Kidney glomerular epithelial cell (primary cell): Measurements from ENCODE around the gene ARHGDIG.
"Not testable (repeated sequence)": the region's sequence is repeated elsewhere in the genome, so short reads cannot be mapped to it uniquely, and the experiment has no call there.

ENCODE experiments used
- DNase-seq: peaks from one replicate; lab custom pipeline; 2025; lab: John Stamatoyannopoulos, UW

The ARHGDIG gene

GRCh38 chr16:330741-331140, 50.4 kb downstream of the ARHGDIG start:
- DNase-seq: no peak

GRCh38 chr16:331181-331814, 50.9 kb downstream of the ARHGDIG start:
- not testable (repeated sequence) for DNase-seq
